Stimulated activated CD4-positive, alpha-beta T cell treated with anti-CD3 and anti-CD28 coated beads, Interleukin-4, amount 100 ng/mL, for 24 hours (primary cell): ENCODE results near the gene CYP3A4.
"Not testable (repeated sequence)": the region's sequence is repeated elsewhere in the genome, so short reads cannot be mapped to it uniquely, and the experiment has no call there.

Source experiments
- DNase-seq: peaks from one replicate; pipeline ENCODE4 v3.0.0-alpha.2; 2020

Gene CYP3A4

GRCh38 chr7:99784007-99784406 lies at the start of gene CYP3A4:
CYP3A4 (minus strand) TSS chr7:99784184; CDS start chr7:99784081, 103 bp downstream.
- DNase-seq: no peak

- no peak for DNase-seq
Observed at GRCh38 chr7:99833289-99833877, 49.4 kb upstream of the CYP3A4 start.

GRCh38 chr7:99831595-99831994 lies 47.6 kb upstream of the CYP3A4 start:
- no peak for DNase-seq

GRCh38 chr7:99829524-99830160 lies 45.7 kb upstream of the CYP3A4 start:
- no peak for DNase-seq

GRCh38 chr7:99828811-99829210 lies 44.8 kb upstream of the CYP3A4 start:
- DNase-seq: no peak

GRCh38 chr7:99827040-99827778 lies 43.2 kb upstream of the CYP3A4 start:
- DNase-seq: no peak

- no peak for DNase-seq
Observed at GRCh38 chr7:99825873-99826272, 41.9 kb upstream of the CYP3A4 start.

- no peak for DNase-seq
Observed at GRCh38 chr7:99825452-99825851, 41.5 kb upstream of the CYP3A4 start.

GRCh38 chr7:99824091-99824490 lies 40.1 kb upstream of the CYP3A4 start:
- DNase-seq: no peak

- DNase-seq: no peak
Observed at GRCh38 chr7:99822731-99823718, 39.0 kb upstream of the CYP3A4 start.

GRCh38 chr7:99820408-99821027 lies 36.5 kb upstream of the CYP3A4 start:
- DNase-seq: no peak

- DNase-seq: no peak
Observed at GRCh38 chr7:99808766-99809165, 24.8 kb upstream of the CYP3A4 start.

- no peak for DNase-seq
Observed at GRCh38 chr7:99806839-99807478, 23.0 kb upstream of the CYP3A4 start.

- DNase-seq: no peak
Observed at GRCh38 chr7:99805641-99806040, 21.7 kb upstream of the CYP3A4 start.

GRCh38 chr7:99803118-99803517 lies 19.1 kb upstream of the CYP3A4 start:
- not testable (repeated sequence) for DNase-seq

- not testable (repeated sequence) for DNase-seq
Observed at GRCh38 chr7:99801407-99801806, 17.4 kb upstream of the CYP3A4 start.

- DNase-seq: no peak
Observed at GRCh38 chr7:99798972-99799371, 15.0 kb upstream of the CYP3A4 start.

- DNase-seq: not testable (repeated sequence)
Observed at GRCh38 chr7:99795864-99796263, 11.9 kb upstream of the CYP3A4 start.

GRCh38 chr7:99794585-99795502 lies 10.9 kb upstream of the CYP3A4 start:
- no peak for DNase-seq

- DNase-seq: no peak
Observed at GRCh38 chr7:99793443-99793842, 9.5 kb upstream of the CYP3A4 start.

- no peak for DNase-seq
Observed at GRCh38 chr7:99792967-99793366, 9.0 kb upstream of the CYP3A4 start.
